Stomach (tissue), 9 donors: ENCODE data around the gene ASXL3. TPM values are rescaled to one million over a fixed set of nuclear protein-coding genes. Genes with fewer than 3 reads are reported as not detected.
A peak's percentile ranks its signal among the peaks of the same experiment; 100 is the strongest.

Experiments
- DNase-seq, 2 donors: peaks; one replicate each; pipeline versions ENCODE4 v3.0.0 to v3.0.0-alpha.2; 2013 to 2019
- H3K27ac ChIP-seq, 5 donors: fragments of 200-600 bp in 4 of 5; sonication (generic) in 4 of 5; one replicate each; pipeline ENCODE4 v1.5.1; 2013 to 2019; ENCODE audit warnings: mild to moderate bottlenecking in 1 of 5, moderate library complexity in 1 of 5
- H3K27me3 ChIP-seq, 3 donors: fragments of 200-600 bp; sonication (generic); one replicate each; pipeline ENCODE4 v1.5.1; 2017 to 2019; ENCODE audit warnings: mixed run types in 1 of 3
- H3K36me3 ChIP-seq, 4 donors: fragments of 200-600 bp; sonication (generic); 1 replicate in 3 of 4; 2 replicates in 1 of 4; pipeline ENCODE4 v1.5.1; 2016 to 2019
- H3K4me1 ChIP-seq, 4 donors: fragments of 200-600 bp; sonication (generic); one replicate each; pipeline ENCODE4 v1.5.1; 2016 to 2019
- H3K4me3 ChIP-seq, 4 donors: fragments of 200-600 bp; sonication (generic) in 3 of 4; one replicate each; pipeline ENCODE4 v1.5.1; 2016 to 2019; ENCODE audit warnings: mild to moderate bottlenecking in 1 of 4
- H3K9me3 ChIP-seq, 4 donors: fragments of 200-600 bp; sonication (generic); one replicate each; pipeline ENCODE4 v1.5.1; 2016 to 2019
- CTCF ChIP-seq, 7 experiments: fragments of 450-650 bp in 4 of 7; fragments of 200-600 bp in 3 of 7; sonication (generic) in 3 of 7; IDR thresholded peaks; one replicate each; pipeline ENCODE4 v1.5.1; 2016 to 2019; ENCODE audit warnings: antibody characterized with exemption in 7 of 7, control low read depth in 2 of 7, mild to moderate bottlenecking in 1 of 7
- EP300 ChIP-seq: sonication (generic); formaldehyde crosslinking; IDR thresholded peaks from one replicate; pipeline ENCODE4 v1.6.1; 2017; ENCODE audit warnings: antibody characterized with exemption
- POLR2A ChIP-seq, 4 donors: fragments of 450-650 bp; IDR thresholded peaks; one replicate each; pipeline ENCODE4 v1.6.1; 2016; ENCODE audit warnings: antibody characterized with exemption in 4 of 4, control low read depth in 2 of 4, mild to moderate bottlenecking in 1 of 4, moderate library complexity in 1 of 4
- POLR2AphosphoS5 ChIP-seq, 3 donors: sonication (generic); formaldehyde crosslinking; IDR thresholded peaks; one replicate each; pipeline ENCODE4 v1.6.1; 2016; ENCODE audit warnings: antibody characterized with exemption in 3 of 3
- WGBS, 5 donors: extraction: QIAGEN DNeasy Blood & Tissue Kit in 3 of 5; methylation state at CpG; one replicate each; pipeline versions ENCODE4 v1.1.5 to v1.1.7; 2013 to 2018; 5-methylcytosine and 5-hydroxymethylcytosine counted together
- intact Hi-C: fragments of 100-400 bp; cut with DNase I; formaldehyde crosslinking; loops from one replicate; pipeline ENCODE4 v1.15.1; 2023; ENCODE audit warnings: low total_unique reads
- polyA plus RNA-seq, 3 donors: library from polyadenylated mRNA; stranded (reverse); fragments of 200-250 nt; gene quantifications; one replicate each; pipeline ENCODE4 v1.2.3, GENCODE V29; 2013
- total RNA-seq, 5 donors: library from RNA; depleted of rRNA; stranded (reverse); fragments of >200 nt; gene quantifications; one replicate each; pipeline versions ENCODE4 v1.1.0 to v1.2.3, GENCODE V29; 2014 to 2016
- donor health status: healthy with polysubstance abuse.
- donor health status: Bipolar disorder and iron deficiency.
- donor health status: healthy.

ASXL3 gene
- total and polyA plus RNA-seq, 8 donors = 0.28 to 8.0 (median 1.2) TPM; not detected in 1

GRCh38 chr18:33706391-33706790 is 128.4 kb downstream of the ASXL3 start:
- no peaks in the 10 kb centered on the region for H3K36me3 ChIP-seq
- no peak overlapping the region for H3K4me3 ChIP-seq
- H3K9me3 ChIP-seq = no peaks in the 10 kb centered on the region
- no peak overlapping the region for H3K27ac ChIP-seq
- H3K27me3 ChIP-seq = no peaks in the 10 kb centered on the region
- no peak for DNase-seq
- 0 to 31% (median 28%) methylated on average over 1 of the region's 1 CpG for WGBS, 5 donors
- no peaks in the 10 kb centered on the region for H3K4me1 ChIP-seq
- TF ChIP-seq EP300 = no peak
- TF ChIP-seq POLR2A (IDR thresholded peaks at IDR 0.05) = no peak
- no peak for TF ChIP-seq POLR2AphosphoS5 (IDR thresholded peaks at IDR 0.05)
- TF ChIP-seq CTCF (IDR thresholded peaks at IDR 0.05) = no peak
- intact Hi-C loops = no loop called here

DNA sequence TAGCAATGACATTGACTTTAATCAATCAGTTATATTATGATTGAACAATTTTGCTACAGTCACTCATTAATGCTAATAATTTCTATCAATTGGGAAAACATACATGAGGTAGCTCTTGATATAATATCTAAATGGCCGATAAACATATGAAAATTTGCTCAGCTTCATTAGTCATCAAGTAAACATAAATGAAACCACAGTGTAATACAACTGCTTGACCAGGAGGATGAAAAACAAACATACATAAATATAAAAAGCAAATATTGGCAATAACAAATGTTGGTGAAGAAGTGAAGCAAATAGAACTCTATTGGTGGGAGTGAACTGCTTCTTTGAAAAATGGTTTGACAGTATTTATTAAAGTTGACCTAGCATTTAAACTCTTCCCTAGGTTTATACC is 130.9 kb downstream of the ASXL3 start:
- H3K36me3 ChIP-seq = no peaks in the 10 kb centered on the region
- TF ChIP-seq POLR2A (IDR thresholded peaks at IDR 0.05) (no peak), POLR2AphosphoS5 (IDR thresholded peaks at IDR 0.05) (no peak), EP300 (no peak), CTCF (IDR thresholded peaks at IDR 0.05) (no peak)
- DNase-seq = no peak
- intact Hi-C loops = no loop called here
- no peak overlapping the region for H3K4me3 ChIP-seq
- H3K27ac ChIP-seq = no peak overlapping the region
- H3K4me1 ChIP-seq = no peaks in the 10 kb centered on the region
- H3K27me3 ChIP-seq = no peaks in the 10 kb centered on the region
- no peaks in the 10 kb centered on the region for H3K9me3 ChIP-seq
- 48 to 78% (median 57%) methylated on average over 1 of the region's 1 CpG for WGBS, 5 donors

GRCh38 chr18:33710269-33710668 is 132.2 kb downstream of the ASXL3 start:
- Histone ChIP-seq H3K36me3 (no peaks in the 10 kb centered on the region), H3K4me3 (no peak overlapping the region), H3K9me3 (no peaks in the 10 kb centered on the region), H3K4me1 (no peaks in the 10 kb centered on the region), H3K27me3 (no peaks in the 10 kb centered on the region), H3K27ac (no peak overlapping the region)
- TF ChIP-seq POLR2AphosphoS5 (IDR thresholded peaks at IDR 0.05) (no peak), CTCF (IDR thresholded peaks at IDR 0.05) (no peak), POLR2A (IDR thresholded peaks at IDR 0.05) (no peak), EP300 (no peak)
- 75 to 85% (median 82%) methylated on average over 2 of the region's 2 CpGs for WGBS, 5 donors
- intact Hi-C loops = no loop called here
- no peak for DNase-seq

- intact Hi-C loops = no loop called here
- no peak overlapping the region for H3K27ac ChIP-seq
- H3K36me3 ChIP-seq = no peaks in the 10 kb centered on the region
- H3K4me1 ChIP-seq = no peaks in the 10 kb centered on the region
- H3K9me3 ChIP-seq = no peaks in the 10 kb centered on the region
- peak in 1 of 2 donors; percentile 16 for DNase-seq
- 85 to 93% (median 86%) methylated on average over 2 of the region's 2 CpGs for WGBS, 5 donors
- TF ChIP-seq POLR2A (IDR thresholded peaks at IDR 0.05) (no peak), CTCF (IDR thresholded peaks at IDR 0.05) (no peak), POLR2AphosphoS5 (IDR thresholded peaks at IDR 0.05) (no peak), EP300 (no peak)
- no peaks in the 10 kb centered on the region for H3K27me3 ChIP-seq
- no peak overlapping the region for H3K4me3 ChIP-seq
These were observed 133.5 kb downstream of the ASXL3 start for GRCh38 chr18:33711514-33711913.
